OCI-LY3 (cell line): ENCODE data around the gene MS4A15.

Experiments used
- H2AFZ ChIP-seq: fragments of 200-600, 300-600 bp; shearing (Covaris generic); 2 replicates; pipeline ENCODE4 v1.6.0; 2014; ENCODE audit warnings: antibody characterized with exemption, low read depth, low read length
- H3K27ac ChIP-seq: fragments of 200-600, 300-600 bp; sonication (generic); 2 replicates; pipeline ENCODE4 v1.5.1; 2014; ENCODE audit warnings: mild to moderate bottlenecking, low read length, moderate library complexity, mixed read lengths
- H3K27me3 ChIP-seq: fragments of 200-600, 300-600 bp; sonication (generic); 2 replicates; pipeline ENCODE4 v1.6.1; 2014; ENCODE audit warnings: low read depth, low read length, mixed read lengths
- H3K36me3 ChIP-seq: fragments of 200-600, 300-600 bp; sonication (generic); replicated peaks from 2 replicates; pipeline ENCODE3; 2014; ENCODE audit warnings: low read depth, low read length, mixed read lengths
- H3K4me1 ChIP-seq: fragments of 300-600, 200-600 bp; sonication (generic); 2 replicates; pipeline ENCODE4 v1.6.1; 2014; ENCODE audit warnings: low read length, mixed read lengths
- H3K4me2 ChIP-seq: fragments of 200-600, 300-600 bp; sonication (generic); 2 replicates; pipeline ENCODE4 v1.6.1; 2014; ENCODE audit warnings: low read length, mixed read lengths
- H3K4me3 ChIP-seq: fragments of 300-600, 200-600 bp; sonication (generic); 2 replicates; pipeline ENCODE4 v1.5.1; 2014; ENCODE audit warnings: antibody characterized with exemption, mild to moderate bottlenecking, low read length, moderate library complexity
- H3K79me2 ChIP-seq: fragments of 300-600, 200-600 bp; shearing (Covaris generic); 2 replicates; pipeline ENCODE4 v1.6.1; 2014; ENCODE audit warnings: mild to moderate bottlenecking, low read length, mixed read lengths
- H3K9ac ChIP-seq: fragments of 300-600, 200-600 bp; shearing (Covaris generic); 2 replicates; pipeline ENCODE4 v1.6.0; 2014; ENCODE audit warnings: mild to moderate bottlenecking, low read length, moderate library complexity
- H3K9me3 ChIP-seq: fragments of 200-600, 300-600 bp; shearing (Covaris generic); 2 replicates; pipeline ENCODE4 v1.6.1; 2014; ENCODE audit warnings: low read length, mixed read lengths; ENCODE audit not compliant: insufficient read depth
- H4K20me1 ChIP-seq: fragments of 200-600, 300-600 bp; sonication (generic); 2 replicates; pipeline ENCODE4 v1.6.1; 2016; ENCODE audit warnings: low read length, mixed read lengths; ENCODE audit not compliant: insufficient read depth
- CTCF ChIP-seq: fragments of 200-600, 300-600 bp; sonication (generic); IDR thresholded peaks from 2 replicates; pipeline ENCODE4 v1.5.1; 2014; ENCODE audit warnings: antibody characterized with exemption, low read length, low read depth
- EZH2phosphoT487 ChIP-seq: fragments of 200-600 bp; shearing (Covaris generic); IDR thresholded peaks from 2 replicates; pipeline ENCODE4 v1.6.1; 2018; ENCODE audit warnings: antibody characterized with exemption, mixed run types, low read depth

MS4A15 gene

DNA sequence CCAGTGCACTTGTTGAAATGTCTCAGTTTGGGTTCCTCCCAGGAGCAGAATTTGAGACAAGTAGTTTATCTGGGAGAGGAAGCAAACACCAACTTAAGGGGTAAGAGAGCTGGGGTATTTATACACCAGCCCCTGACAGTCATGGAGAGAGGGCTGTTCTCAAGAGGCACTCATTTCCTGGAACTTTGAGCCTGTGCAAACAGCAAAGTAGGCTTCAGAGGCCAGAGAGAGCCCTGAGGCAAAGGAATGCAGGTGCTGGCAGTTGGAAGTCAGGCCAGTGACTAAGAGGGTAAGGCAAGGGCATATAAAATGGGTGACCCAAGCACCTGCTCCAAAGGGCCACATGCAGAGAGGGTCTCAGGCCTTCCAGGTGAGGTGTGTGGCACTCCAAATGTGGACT, 16.1 kb upstream of the MS4A15 start:
- no peaks in the 10 kb centered on the region; the same call in 1 of the 2 replicates for H3K9me3 ChIP-seq
- no peaks in the 10 kb centered on the region for H3K4me1 ChIP-seq
- no peak overlapping the region for H2AFZ ChIP-seq
- H3K27ac ChIP-seq, result no peak overlapping the region
- no peak overlapping the region for H3K4me2 ChIP-seq
- TF ChIP-seq EZH2phosphoT487 (no peak), CTCF (no peak)
- H3K4me3 ChIP-seq, result no peak overlapping the region
- H3K27me3 ChIP-seq, result peaks cover 21% of the 10 kb centered on the region; the same call in 1 of the 2 replicates
- H4K20me1 ChIP-seq, result no peaks in the 10 kb centered on the region
- H3K36me3 ChIP-seq, result no peaks in the 10 kb centered on the region
- no peak overlapping the region for H3K9ac ChIP-seq
- H3K79me2 ChIP-seq, result no peaks in the 10 kb centered on the region

GRCh38 chr11:60741421-60741820, 15.2 kb upstream of the MS4A15 start:
- TF ChIP-seq EZH2phosphoT487 (no peak), CTCF (no peak)
- no peaks in the 10 kb centered on the region; the same call in 1 of the 2 replicates for H3K9me3 ChIP-seq
- H3K36me3 ChIP-seq, result no peaks in the 10 kb centered on the region
- H3K27me3 ChIP-seq, result peaks cover 22% of the 10 kb centered on the region; the same call in 1 of the 2 replicates
- no peak overlapping the region for H3K27ac ChIP-seq
- H3K4me2 ChIP-seq, result no peak overlapping the region
- H3K9ac ChIP-seq, result no peak overlapping the region
- no peaks in the 10 kb centered on the region for H3K4me1 ChIP-seq
- no peak overlapping the region for H2AFZ ChIP-seq
- no peak overlapping the region for H3K4me3 ChIP-seq
- H4K20me1 ChIP-seq, result no peaks in the 10 kb centered on the region
- no peaks in the 10 kb centered on the region for H3K79me2 ChIP-seq

DNA sequence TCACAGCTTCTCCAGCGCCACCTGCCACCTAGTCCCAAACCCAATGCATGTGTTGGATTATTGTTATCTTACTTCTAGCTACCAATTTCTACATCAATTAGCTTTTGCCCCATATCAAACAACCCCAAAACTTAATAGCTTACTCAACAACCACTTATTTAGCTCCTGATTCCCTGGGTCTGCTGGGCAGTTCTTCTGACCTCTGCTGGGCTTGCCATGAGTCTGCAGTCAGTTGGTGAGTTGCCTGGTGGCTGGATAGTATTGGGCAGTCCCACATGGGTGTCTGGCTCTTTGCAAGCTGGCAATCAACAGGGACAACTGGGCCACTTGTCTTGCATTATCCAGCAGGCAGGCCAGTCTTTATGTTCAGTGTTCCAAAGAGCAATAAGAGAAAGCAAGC, 13.6 kb upstream of the MS4A15 start:
- Histone ChIP-seq H3K4me2 (no peak overlapping the region), H3K9ac (no peak overlapping the region)

GRCh38 chr11:60744114-60744513, 12.6 kb upstream of the MS4A15 start:
- no peak overlapping the region for H2AFZ ChIP-seq
- H3K36me3 ChIP-seq, result no peaks in the 10 kb centered on the region
- peaks cover 10% of the 10 kb centered on the region for H3K4me1 ChIP-seq
- no peak overlapping the region for H3K4me2 ChIP-seq
- no peak overlapping the region for H3K9ac ChIP-seq
- H3K79me2 ChIP-seq, result no peaks in the 10 kb centered on the region
- TF ChIP-seq CTCF, result no peak
- TF ChIP-seq EZH2phosphoT487, result no peak
- H3K27me3 ChIP-seq, result peaks cover 16% of the 10 kb centered on the region; the same call in 1 of the 2 replicates
- H3K9me3 ChIP-seq, result no peaks in the 10 kb centered on the region; the same call in 1 of the 2 replicates
- no peak overlapping the region for H3K4me3 ChIP-seq
- H4K20me1 ChIP-seq, result no peaks in the 10 kb centered on the region
- H3K27ac ChIP-seq, result no peak overlapping the region

More for the DNA sequence above, 13.6 kb upstream of the MS4A15 start:
- no peak overlapping the region for H3K4me3 ChIP-seq
- H3K9me3 ChIP-seq, result no peaks in the 10 kb centered on the region; the same call in 1 of the 2 replicates
- H3K27ac ChIP-seq, result no peak overlapping the region
- no peaks in the 10 kb centered on the region for H4K20me1 ChIP-seq
- peaks cover 22% of the 10 kb centered on the region; the same call in 1 of the 2 replicates for H3K27me3 ChIP-seq
- H2AFZ ChIP-seq, result no peak overlapping the region
- H3K79me2 ChIP-seq, result no peaks in the 10 kb centered on the region
- H3K4me1 ChIP-seq, result no peaks in the 10 kb centered on the region; the same call in 1 of the 2 replicates
- 0 out of 2 replicates have a peak, but pooled peaks have one; percentile 8 for TF ChIP-seq CTCF
- TF ChIP-seq EZH2phosphoT487, result no peak
- H3K36me3 ChIP-seq, result no peaks in the 10 kb centered on the region
